SU-DHL-6 (cell line): ENCODE measurements around the gene NUP210L.

Experiments used
- CTCF ChIP-seq: fragments of 200-600 bp; sonication (generic); IDR thresholded peaks from one replicate; pipeline ENCODE4 v1.5.1; 2017; ENCODE audit warnings: antibody characterized with exemption, mild to moderate bottlenecking, low read length, moderate library complexity; ENCODE audit not compliant: insufficient read depth, poor library complexity, severe bottlenecking
- EZH2phosphoT487 ChIP-seq: fragments of 200-600 bp; sonication (generic), shearing (Covaris generic); conservative IDR thresholded peaks from 2 replicates; pipeline ENCODE4 v1.6.1; 2018; ENCODE audit warnings: mild to moderate bottlenecking, antibody characterized with exemption, low read length, moderate library complexity, mixed read lengths

- TF ChIP-seq CTCF: no peak
- TF ChIP-seq EZH2phosphoT487: no peak
Measured at GRCh38 chr1:154158307-154159125, 3.6 kb upstream of the NUP210L start.
